Adrenal gland (tissue), 5 donors: Measurements from ENCODE around the gene STRA6.

Experiments
- CTCF ChIP-seq, 6 experiments: fragments of 450-650 bp in 4 of 6; fragments of 200-600 bp in 2 of 6; sonication (generic) in 1 of 6; IDR thresholded peaks; 1 replicate in 5 of 6; 2 replicates in 1 of 6; pipeline versions ENCODE4 v1.5.1 to v1.8.0; 2016 to 2021; ENCODE audit warnings: antibody characterized with exemption in 6 of 6, mild to moderate bottlenecking in 2 of 6, moderate library complexity in 1 of 6
- POLR2A ChIP-seq, 2 donors: fragments of 450-650 bp; IDR thresholded peaks; one replicate each; pipeline ENCODE4 v1.6.1; 2017; ENCODE audit warnings: antibody characterized with exemption in 2 of 2, mild to moderate bottlenecking in 2 of 2, moderate library complexity in 1 of 2
- donor health status: DM: no; HTN: no; CAD: no.

- TF ChIP-seq CTCF (IDR thresholded peaks at IDR 0.05) (no peak), POLR2A (IDR thresholded peaks at IDR 0.05) (no peak)
Observed at GRCh38 chr15:74132681-74133651, 69.6 kb downstream of the STRA6 start.
